Activated T-cell treated with anti-CD3 and anti-CD28 coated beads, Interleukin-2, amount 50 U/mL, for 4 hours (primary cell): ENCODE results near the gene LEFTY1. TPM values are rescaled to one million over a fixed set of nuclear protein-coding genes. Genes with fewer than 3 reads are reported as not detected.
A peak's percentile ranks its signal among the peaks of the same experiment; 100 is the strongest.
"Not testable (repeated sequence)": the region's sequence is repeated elsewhere in the genome, so short reads cannot be mapped to it uniquely, and the experiment has no call there.

ENCODE experiments used
- ATAC-seq, 2 donors: fragments of 200-7000 bp; cut with Tn5 transposase; one replicate each; pipeline ENCODE4 v1.10.0; 2021
- DNase-seq: peaks from one replicate; pipeline ENCODE4 v3.0.0-alpha.2; 2020
- H3K27me3 Mint-ChIP-seq: one replicate; pipeline ENCODE4 v1.8.0; 2021; ENCODE audit warnings: low read depth, mixed read lengths
- H3K36me3 Mint-ChIP-seq: one replicate; pipeline ENCODE4 v1.8.0; 2022; ENCODE audit warnings: mixed read lengths; ENCODE audit not compliant: insufficient read depth
- H3K4me1 Mint-ChIP-seq: one replicate; pipeline ENCODE4 v1.8.0; 2021; ENCODE audit warnings: low read depth, mixed read lengths
- H3K4me3 Mint-ChIP-seq: one replicate; pipeline ENCODE4 v1.8.0; 2021; ENCODE audit warnings: mild to moderate bottlenecking, moderate library complexity, mixed read lengths
- H3K9me3 Mint-ChIP-seq: one replicate; pipeline ENCODE4 v1.8.0; 2021; ENCODE audit warnings: mixed read lengths
- total RNA-seq, 3 donors: library from RNA; stranded (reverse); gene quantifications; one replicate each; pipeline ENCODE4 v1.2.1, GENCODE V29; 2021

LEFTY1 gene, protein sequence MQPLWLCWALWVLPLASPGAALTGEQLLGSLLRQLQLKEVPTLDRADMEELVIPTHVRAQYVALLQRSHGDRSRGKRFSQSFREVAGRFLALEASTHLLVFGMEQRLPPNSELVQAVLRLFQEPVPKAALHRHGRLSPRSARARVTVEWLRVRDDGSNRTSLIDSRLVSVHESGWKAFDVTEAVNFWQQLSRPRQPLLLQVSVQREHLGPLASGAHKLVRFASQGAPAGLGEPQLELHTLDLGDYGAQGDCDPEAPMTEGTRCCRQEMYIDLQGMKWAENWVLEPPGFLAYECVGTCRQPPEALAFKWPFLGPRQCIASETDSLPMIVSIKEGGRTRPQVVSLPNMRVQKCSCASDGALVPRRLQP
- total RNA-seq: under 1 TPM in 1 of 3 donors, not detected in 2; 0.22 TPM

GRCh38 chr1:225888898-225889601, at the start of gene LEFTY1:
Gene LEFTY1, minus strand, starts transcription at chr1:225889146. Its CDS starts 80 bp downstream, at chr1:225889066.
- Mint-ChIP-seq H3K27me3 (no peaks in the 10 kb centered on the region), H3K4me3 (no peak within 1 kb of the TSS), H3K36me3 (no peaks in the 10 kb centered on the region), H3K4me1 (peaks cover 16% of the 10 kb centered on the region), H3K9me3 (no peaks in the 10 kb centered on the region)
- ATAC-seq (no peak), DNase-seq (no peak)

- Mint-ChIP-seq H3K4me1 (no peaks in the 10 kb centered on the region), H3K4me3 (no peak overlapping the region), H3K9me3 (no peaks in the 10 kb centered on the region), H3K36me3 (no peaks in the 10 kb centered on the region), H3K27me3 (peaks cover 3% of the 10 kb centered on the region)
- DNase-seq (no peak), ATAC-seq (no peak)
Measured at GRCh38 chr1:225937048-225937968, 48.4 kb upstream of the LEFTY1 start.

GRCh38 chr1:225936523-225936922, 47.6 kb upstream of the LEFTY1 start:
- ATAC-seq (no peak), DNase-seq (no peak)
- Mint-ChIP-seq H3K36me3 (no peaks in the 10 kb centered on the region), H3K27me3 (peaks cover 3% of the 10 kb centered on the region), H3K4me3 (no peak overlapping the region), H3K9me3 (no peaks in the 10 kb centered on the region), H3K4me1 (no peaks in the 10 kb centered on the region)

DNA sequence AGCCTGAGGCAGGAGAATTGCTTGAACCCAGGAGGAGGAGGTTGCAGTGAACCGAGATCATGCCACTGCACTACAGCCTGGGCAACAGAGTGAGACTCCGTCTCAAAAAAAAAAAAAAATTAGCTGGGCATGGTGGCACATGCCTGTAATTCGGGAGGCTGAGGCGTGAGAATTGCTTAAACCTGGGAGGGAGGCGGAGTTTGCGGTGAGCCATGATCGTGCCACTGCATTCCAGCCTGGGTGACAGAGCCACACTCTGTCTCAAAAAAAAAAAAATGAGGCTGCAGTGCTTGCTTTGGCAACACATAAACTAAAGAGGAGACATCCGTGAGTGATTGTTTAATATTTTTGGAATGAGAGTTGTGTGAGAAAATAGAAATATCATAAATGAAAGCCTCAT, 47.1 kb upstream of the LEFTY1 start:
- H3K36me3 Mint-ChIP-seq, H3K9me3 Mint-ChIP-seq, ATAC-seq, H3K4me1 Mint-ChIP-seq, H3K4me3 Mint-ChIP-seq, H3K27me3 Mint-ChIP-seq, DNase-seq: not testable (repeated sequence)

- H3K36me3 Mint-ChIP-seq: no peaks in the 10 kb centered on the region
- ATAC-seq: no peak
Measured at GRCh38 chr1:225934711-225935110, 45.8 kb upstream of the LEFTY1 start.

DNA sequence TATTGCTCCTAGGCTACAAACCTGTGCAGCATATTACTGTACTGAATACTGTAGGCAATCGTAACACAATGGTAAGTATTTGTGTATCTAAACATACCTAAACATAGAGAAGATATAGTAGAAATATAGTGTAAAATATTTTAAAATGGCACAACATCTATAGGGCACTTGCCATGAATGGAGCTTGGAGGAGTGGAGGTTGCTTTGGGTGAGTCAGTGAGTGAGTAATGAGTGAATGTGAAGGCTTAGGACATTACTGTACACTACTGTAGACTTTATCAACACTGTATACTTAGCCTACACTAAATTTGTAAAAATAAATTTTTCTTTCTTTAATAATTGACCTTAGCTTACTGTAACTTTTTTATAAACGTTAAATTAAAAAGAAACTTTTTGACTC, 44.1 kb upstream of the LEFTY1 start:
- H3K9me3 Mint-ChIP-seq: no peaks in the 10 kb centered on the region
- no peaks in the 10 kb centered on the region for H3K27me3 Mint-ChIP-seq

More at GRCh38 chr1:225934711-225935110, 45.8 kb upstream of the LEFTY1 start:
- Mint-ChIP-seq H3K27me3 (no peaks in the 10 kb centered on the region), H3K9me3 (no peaks in the 10 kb centered on the region), H3K4me1 (no peaks in the 10 kb centered on the region), H3K4me3 (no peak overlapping the region)
- DNase-seq: no peak

GRCh38 chr1:225931270-225932136, 42.6 kb upstream of the LEFTY1 start:
- DNase-seq (no peak), ATAC-seq (no peak)
- Mint-ChIP-seq H3K36me3 (no peaks in the 10 kb centered on the region), H3K27me3 (no peaks in the 10 kb centered on the region), H3K4me1 (peaks cover 19% of the 10 kb centered on the region), H3K9me3 (no peaks in the 10 kb centered on the region), H3K4me3 (no peak overlapping the region)

More for the DNA sequence above, 44.1 kb upstream of the LEFTY1 start:
- no peaks in the 10 kb centered on the region for H3K36me3 Mint-ChIP-seq
- no peak overlapping the region for H3K4me3 Mint-ChIP-seq
- ATAC-seq (no peak), DNase-seq (no peak)
- H3K4me1 Mint-ChIP-seq: peaks cover 13% of the 10 kb centered on the region

- no peaks in the 10 kb centered on the region for H3K9me3 Mint-ChIP-seq
- peaks cover 20% of the 10 kb centered on the region for H3K4me1 Mint-ChIP-seq
- DNase-seq (no peak), ATAC-seq (no peak)
- no peaks in the 10 kb centered on the region for H3K27me3 Mint-ChIP-seq
- no peaks in the 10 kb centered on the region for H3K36me3 Mint-ChIP-seq
- H3K4me3 Mint-ChIP-seq: no peak overlapping the region
Measured at GRCh38 chr1:225930566-225930965, 41.6 kb upstream of the LEFTY1 start.

- not testable (repeated sequence) for H3K4me3 Mint-ChIP-seq, DNase-seq
Measured at GRCh38 chr1:225929462-225929861, 40.5 kb upstream of the LEFTY1 start.

DNA sequence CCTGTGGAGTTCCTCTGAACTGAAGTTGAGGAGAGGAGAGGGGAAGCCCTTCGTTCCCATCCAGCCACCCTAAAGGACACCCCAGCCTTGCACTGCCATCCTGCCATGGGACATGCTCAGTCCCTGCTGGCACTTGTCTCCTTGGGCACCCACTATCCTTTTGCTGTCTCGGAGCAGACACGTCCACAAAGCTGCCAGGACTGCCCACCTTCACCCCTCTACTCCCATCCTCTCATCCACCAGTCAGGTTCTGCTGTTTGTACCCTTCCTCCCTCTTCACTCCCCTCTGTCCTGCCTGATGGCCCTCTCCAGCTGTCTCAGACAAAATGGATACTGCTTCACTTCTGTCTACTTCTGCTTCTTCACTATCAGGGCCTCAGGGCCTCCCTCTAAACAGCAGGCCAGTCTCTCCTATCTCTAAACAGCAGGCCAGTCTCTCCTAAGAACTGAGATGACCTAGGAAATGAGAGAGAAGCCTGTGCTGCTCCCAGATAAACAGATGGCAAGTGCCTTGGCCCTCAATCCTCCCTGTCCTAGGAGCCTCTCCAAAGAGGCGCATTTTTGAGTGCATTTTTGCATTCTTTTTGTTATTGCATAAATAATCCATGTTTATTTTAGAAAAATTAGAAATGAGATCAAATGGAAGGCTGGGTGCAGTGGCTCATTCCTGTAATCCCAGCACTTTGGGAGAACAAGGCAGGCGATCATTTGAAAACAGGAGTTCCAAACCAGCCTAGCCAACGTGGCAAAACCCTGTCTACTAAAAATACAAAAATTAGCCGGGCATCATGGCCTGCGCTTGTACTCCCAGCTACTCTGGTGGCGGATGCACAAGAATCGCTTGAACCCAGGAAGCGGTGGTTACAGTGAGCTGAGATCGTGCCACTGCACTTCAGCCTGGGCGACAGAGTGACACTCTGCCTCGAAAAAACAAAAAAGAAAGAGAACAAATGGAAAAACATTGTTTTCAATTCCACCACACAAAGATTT, 39.5 kb upstream of the LEFTY1 start:
- Mint-ChIP-seq H3K27me3 (no peaks in the 10 kb centered on the region), H3K9me3 (no peaks in the 10 kb centered on the region), H3K4me3 (peak overlapping the region; percentile 7), H3K4me1 (peaks cover 23% of the 10 kb centered on the region), H3K36me3 (no peaks in the 10 kb centered on the region)
- ATAC-seq (no peak), DNase-seq (no peak)

More at GRCh38 chr1:225929462-225929861, 40.5 kb upstream of the LEFTY1 start:
- not testable (repeated sequence) for ATAC-seq, H3K9me3 Mint-ChIP-seq, H3K27me3 Mint-ChIP-seq, H3K36me3 Mint-ChIP-seq
- H3K4me1 Mint-ChIP-seq: peaks cover 22% of the 10 kb centered on the region

- Mint-ChIP-seq H3K9me3 (no peaks in the 10 kb centered on the region), H3K4me1 (peaks cover 33% of the 10 kb centered on the region), H3K27me3 (no peaks in the 10 kb centered on the region), H3K4me3 (peak overlapping the region; percentile 49), H3K36me3 (peaks cover 3% of the 10 kb centered on the region)
- DNase-seq: no peak
- ATAC-seq: no peak
Measured at GRCh38 chr1:225926551-225927113, 37.7 kb upstream of the LEFTY1 start.
